ENCODE measurements around the gene AGMO. TPM values are rescaled to one million over a fixed set of nuclear protein-coding genes. Genes with fewer than 3 reads are reported as not detected.

The AGMO gene
- total RNA-seq, 1 donor from 2014 or later: 0.36 TPM

- Histone ChIP-seq H3K36me3 (no peaks in the 10 kb centered on the region), H3K27me3 (ENCODE audit: low read depth) (no peaks in the 10 kb centered on the region), H3K27ac (replicated peaks) (no peak overlapping the region), H3K4me3 (no peak overlapping the region), H3K4me1 (no peaks in the 10 kb centered on the region), H3K9me3 (replicated peaks) (no peaks in the 10 kb centered on the region)
- no peak for TF ChIP-seq CTCF (IDR thresholded peaks at IDR 0.05; ENCODE audit: borderline replicate concordance)
- no peak for DNase-seq
- intact Hi-C loops (cut with micrococcal nuclease): no loop called here
Measured at GRCh38 chr7:15234431-15234830, 327.4 kb downstream of the AGMO start.

- intact Hi-C loops (cut with micrococcal nuclease): no loop called here
- H3K4me1 ChIP-seq: no peaks in the 10 kb centered on the region
- H3K36me3 ChIP-seq: no peaks in the 10 kb centered on the region
- no peak for DNase-seq
- no peak overlapping the region for H3K27ac ChIP-seq (replicated peaks)
- no peaks in the 10 kb centered on the region for H3K27me3 ChIP-seq (ENCODE audit: low read depth)
- peaks cover 24% of the 10 kb centered on the region for H3K9me3 ChIP-seq (replicated peaks)
- no peak for TF ChIP-seq CTCF (IDR thresholded peaks at IDR 0.05; ENCODE audit: borderline replicate concordance)
- H3K4me3 ChIP-seq: no peak overlapping the region
Measured at GRCh38 chr7:15228831-15229230, 333.0 kb downstream of the AGMO start.

- DNase-seq: no peak
- H3K4me3 ChIP-seq: no peak overlapping the region
- no peaks in the 10 kb centered on the region for H3K4me1 ChIP-seq
- H3K36me3 ChIP-seq: no peaks in the 10 kb centered on the region
- H3K27ac ChIP-seq (replicated peaks): no peak overlapping the region
- TF ChIP-seq CTCF (IDR thresholded peaks at IDR 0.05; ENCODE audit: borderline replicate concordance): no peak
- intact Hi-C loops (cut with micrococcal nuclease): no loop called here
- H3K9me3 ChIP-seq (replicated peaks): peaks cover 24% of the 10 kb centered on the region
- H3K27me3 ChIP-seq (ENCODE audit: low read depth): no peaks in the 10 kb centered on the region
Measured at GRCh38 chr7:15225981-15226380, 335.8 kb downstream of the AGMO start.

- H3K27ac ChIP-seq (replicated peaks): no peak overlapping the region
- TF ChIP-seq CTCF (IDR thresholded peaks at IDR 0.05; ENCODE audit: borderline replicate concordance): no peak
- H3K36me3 ChIP-seq: no peaks in the 10 kb centered on the region
- H3K27me3 ChIP-seq (ENCODE audit: low read depth): no peaks in the 10 kb centered on the region
- H3K4me3 ChIP-seq: no peak overlapping the region
- intact Hi-C loops (cut with micrococcal nuclease): no loop called here
- no peaks in the 10 kb centered on the region for H3K4me1 ChIP-seq
- DNase-seq: no peak
- peaks cover 10% of the 10 kb centered on the region for H3K9me3 ChIP-seq (replicated peaks)
Measured at GRCh38 chr7:15219758-15220157, 342.1 kb downstream of the AGMO start.

GRCh38 chr7:15218261-15218660 lies 343.6 kb downstream of the AGMO start:
- DNase-seq: no peak
- Histone ChIP-seq H3K9me3 (replicated peaks) (no peaks in the 10 kb centered on the region), H3K4me1 (no peaks in the 10 kb centered on the region), H3K27me3 (ENCODE audit: low read depth) (no peaks in the 10 kb centered on the region), H3K27ac (replicated peaks) (no peak overlapping the region), H3K4me3 (no peak overlapping the region), H3K36me3 (no peaks in the 10 kb centered on the region)
- intact Hi-C loops (cut with micrococcal nuclease): no loop called here
- no peak for TF ChIP-seq CTCF (IDR thresholded peaks at IDR 0.05; ENCODE audit: borderline replicate concordance)

GRCh38 chr7:15215616-15216015 lies 346.2 kb downstream of the AGMO start:
- no peak for TF ChIP-seq CTCF (IDR thresholded peaks at IDR 0.05; ENCODE audit: borderline replicate concordance)
- Histone ChIP-seq H3K27ac (replicated peaks) (no peak overlapping the region), H3K27me3 (ENCODE audit: low read depth) (no peaks in the 10 kb centered on the region), H3K9me3 (replicated peaks) (no peaks in the 10 kb centered on the region), H3K36me3 (no peaks in the 10 kb centered on the region), H3K4me1 (no peaks in the 10 kb centered on the region), H3K4me3 (no peak overlapping the region)
- no peak for DNase-seq
- intact Hi-C loops (cut with micrococcal nuclease): no loop called here

All from left ventricle myocardium inferior (tissue), 1 donor.